HEK293 (cell line): ENCODE data around the gene VCL.

Experiments
- CTCF ChIA-PET: fragments of 350-600 bp; formaldehyde crosslinking; extraction: SDS; loops from one replicate; lab custom pipeline; 2021; ENCODE audit warnings: antibody characterized with exemption; lab: Yijun Ruan, JAX
- POLR2A ChIA-PET: fragments of 300-600 bp; formaldehyde crosslinking; extraction: SDS; loops from one replicate; lab custom pipeline; 2020; ENCODE audit warnings: antibody characterized with exemption, inconsistent platforms; lab: Yijun Ruan, JAX
- H3K27ac ChIP-seq: fragments of 200-500 bp; sonication (Bioruptor generic); 2 replicates; pipeline ENCODE4 v1.5.1; 2014; ENCODE audit warnings: low read depth, low read length, control low read depth, inconsistent platforms; ENCODE audit errors: extremely low read depth
- H3K36me3 ChIP-seq, 2 experiments: fragments of 200-500 bp in 1 of 2; sonication (Bioruptor generic) in 1 of 2; 1 replicate in 1 of 2; 2 replicates in 1 of 2; pipeline ENCODE4 v1.5.1; 2014 to 2017; ENCODE audit warnings: inconsistent platforms in 2 of 2, low read length in 2 of 2; ENCODE audit not compliant: control insufficient read depth in 2 of 2, insufficient read depth in 1 of 2
- H3K4me1 ChIP-seq: fragments of 200-500 bp; sonication (Bioruptor generic); 2 replicates; pipeline ENCODE4 v1.5.1; 2014; ENCODE audit warnings: mild to moderate bottlenecking, low read length, inconsistent platforms; ENCODE audit not compliant: control insufficient read depth, insufficient read depth
- H3K4me3 ChIP-seq: 2 replicates; pipeline ENCODE4 v1.5.1; 2011; ENCODE audit warnings: low read depth, mild to moderate bottlenecking, control low read depth, low read length, moderate library complexity
- H3K9me3 ChIP-seq: fragments of 200-500 bp; sonication (Bioruptor generic); 2 replicates; pipeline ENCODE4 v1.5.1; 2014; ENCODE audit warnings: low read depth, low read length, inconsistent platforms; ENCODE audit not compliant: control insufficient read depth, insufficient read depth
- IKZF3 ChIP-seq: fragments of 450-650 bp; IDR thresholded peaks from 2 replicates; pipeline ENCODE4 v1.5.0; 2018; ENCODE audit warnings: missing biosample characterization, mild to moderate bottlenecking, missing genetic modification characterization, moderate library complexity
- KLF8 ChIP-seq: fragments of 450-650 bp; formaldehyde crosslinking; IDR thresholded peaks from 2 replicates; pipeline ENCODE4 v1.5.1; 2016; ENCODE audit warnings: missing biosample characterization, missing genetic modification characterization
- MZF1 ChIP-seq: fragments of 450-650 bp; formaldehyde crosslinking; IDR thresholded peaks from 2 replicates; pipeline ENCODE4 v1.5.1; 2017; ENCODE audit warnings: missing biosample characterization, missing genetic modification characterization, borderline replicate concordance
- OSR2 ChIP-seq: fragments of 450-650 bp; formaldehyde crosslinking; IDR thresholded peaks from 2 replicates; pipeline ENCODE4 v1.5.1; 2016; ENCODE audit warnings: missing biosample characterization, missing genetic modification characterization
- PRDM1 ChIP-seq: fragments of 450-650 bp; formaldehyde crosslinking; IDR thresholded peaks from 2 replicates; pipeline ENCODE4; 2016; ENCODE audit warnings: missing biosample characterization, missing genetic modification characterization
- PRDM4 ChIP-seq: fragments of 450-650 bp; formaldehyde crosslinking; IDR thresholded peaks from 2 replicates; pipeline ENCODE4 v1.5.1; 2017; ENCODE audit warnings: missing biosample characterization, missing genetic modification characterization
- SP7 ChIP-seq: fragments of 450-650 bp; formaldehyde crosslinking; IDR thresholded peaks from 2 replicates; pipeline ENCODE4 v1.5.1; 2016; ENCODE audit warnings: missing biosample characterization, missing genetic modification characterization
- TRIM28 ChIP-seq: IDR thresholded peaks from 2 replicates; pipeline ENCODE4 v1.6.1; 2011; ENCODE audit warnings: low read length, control low read depth, borderline replicate concordance
- ZBTB44 ChIP-seq: fragments of 450-650 bp; IDR thresholded peaks from 2 replicates; pipeline ENCODE4 v1.5.1; 2018; ENCODE audit warnings: missing biosample characterization, mild to moderate bottlenecking, missing genetic modification characterization
- ZBTB8A ChIP-seq: fragments of 450-650 bp; formaldehyde crosslinking; IDR thresholded peaks from 2 replicates; pipeline ENCODE4 v1.5.1; 2016; ENCODE audit warnings: missing biosample characterization, missing genetic modification characterization
- ZEB2 ChIP-seq: fragments of 450-650 bp; formaldehyde crosslinking; IDR thresholded peaks from 2 replicates; pipeline ENCODE4 v1.5.1; 2016; ENCODE audit warnings: missing biosample characterization, missing genetic modification characterization
- ZNF10 ChIP-seq: fragments of 450-650 bp; formaldehyde crosslinking; IDR thresholded peaks from 2 replicates; pipeline ENCODE4 v1.5.1; 2017; ENCODE audit warnings: missing biosample characterization, missing genetic modification characterization
- ZNF157 ChIP-seq: fragments of 450-650 bp; formaldehyde crosslinking; IDR thresholded peaks from 2 replicates; pipeline ENCODE4 v1.5.1; 2016; ENCODE audit warnings: missing biosample characterization, missing genetic modification characterization
- ZNF2 ChIP-seq: fragments of 450-650 bp; formaldehyde crosslinking; IDR thresholded peaks from 2 replicates; pipeline ENCODE4 v1.5.1; 2016; ENCODE audit warnings: missing biosample characterization, missing genetic modification characterization
- ZNF24 ChIP-seq: fragments of 450-650 bp; formaldehyde crosslinking; IDR thresholded peaks from 2 replicates; pipeline ENCODE4 v1.5.1; 2016; ENCODE audit warnings: missing biosample characterization, missing genetic modification characterization
- ZNF292 ChIP-seq: fragments of 450-650 bp; formaldehyde crosslinking; IDR thresholded peaks from 2 replicates; pipeline ENCODE4 v1.5.1; 2016; ENCODE audit warnings: low read depth, missing biosample characterization, missing genetic modification characterization, borderline replicate concordance
- ZNF366 ChIP-seq: fragments of 450-650 bp; formaldehyde crosslinking; conservative IDR thresholded peaks from 2 replicates; pipeline ENCODE4 v1.5.1; 2016; ENCODE audit warnings: missing biosample characterization, missing genetic modification characterization
- ZNF501 ChIP-seq: fragments of 450-650 bp; formaldehyde crosslinking; IDR thresholded peaks from 2 replicates; pipeline ENCODE4 v1.5.1; 2016; ENCODE audit warnings: missing biosample characterization, missing genetic modification characterization
- ZNF548 ChIP-seq: fragments of 450-650 bp; formaldehyde crosslinking; IDR thresholded peaks from 2 replicates; pipeline ENCODE4 v1.5.1; 2016; ENCODE audit warnings: missing biosample characterization, missing genetic modification characterization
- ZNF621 ChIP-seq: fragments of 450-650 bp; formaldehyde crosslinking; IDR thresholded peaks from 2 replicates; pipeline ENCODE4 v1.5.1; 2017; ENCODE audit warnings: missing biosample characterization, missing genetic modification characterization
- ZNF629 ChIP-seq: fragments of 450-650 bp; formaldehyde crosslinking; IDR thresholded peaks from 2 replicates; pipeline ENCODE4 v1.5.1; 2017; ENCODE audit warnings: missing biosample characterization, missing genetic modification characterization
- ZNF664 ChIP-seq: fragments of 450-650 bp; formaldehyde crosslinking; IDR thresholded peaks from 2 replicates; pipeline ENCODE4 v1.5.1; 2016; ENCODE audit warnings: missing biosample characterization, missing genetic modification characterization
- ZNF843 ChIP-seq: fragments of 450-650 bp; formaldehyde crosslinking; IDR thresholded peaks from 2 replicates; pipeline ENCODE4 v1.5.1; 2016; ENCODE audit warnings: missing biosample characterization, missing genetic modification characterization
- TF ChIP-seq, protein P1 (sequence below): fragments of 450-650 bp; formaldehyde crosslinking; IDR thresholded peaks from 2 replicates; pipeline ENCODE4 v1.5.1; 2017; ENCODE audit warnings: missing biosample characterization, missing genetic modification characterization
- TF ChIP-seq, protein P2 (sequence below): fragments of 450-650 bp; formaldehyde crosslinking; IDR thresholded peaks from 2 replicates; pipeline ENCODE4 v1.5.1; 2016; ENCODE audit warnings: missing biosample characterization, missing genetic modification characterization

Gene VCL

GRCh38 chr10:74047304-74047703 is 49.4 kb downstream of the VCL start:
- Histone ChIP-seq H3K27ac (peak overlapping the region; percentile 7; the same call in 1 of the 2 replicates), H3K36me3 (peaks cover 22 to 25% of the 10 kb centered on the region in 2 experiments), H3K4me3 (no peak overlapping the region), H3K9me3 (no peaks in the 10 kb centered on the region), H3K4me1 (peaks cover 10% of the 10 kb centered on the region; the same call in 1 of the 2 replicates)
- TF ChIP-seq, protein P1, sequence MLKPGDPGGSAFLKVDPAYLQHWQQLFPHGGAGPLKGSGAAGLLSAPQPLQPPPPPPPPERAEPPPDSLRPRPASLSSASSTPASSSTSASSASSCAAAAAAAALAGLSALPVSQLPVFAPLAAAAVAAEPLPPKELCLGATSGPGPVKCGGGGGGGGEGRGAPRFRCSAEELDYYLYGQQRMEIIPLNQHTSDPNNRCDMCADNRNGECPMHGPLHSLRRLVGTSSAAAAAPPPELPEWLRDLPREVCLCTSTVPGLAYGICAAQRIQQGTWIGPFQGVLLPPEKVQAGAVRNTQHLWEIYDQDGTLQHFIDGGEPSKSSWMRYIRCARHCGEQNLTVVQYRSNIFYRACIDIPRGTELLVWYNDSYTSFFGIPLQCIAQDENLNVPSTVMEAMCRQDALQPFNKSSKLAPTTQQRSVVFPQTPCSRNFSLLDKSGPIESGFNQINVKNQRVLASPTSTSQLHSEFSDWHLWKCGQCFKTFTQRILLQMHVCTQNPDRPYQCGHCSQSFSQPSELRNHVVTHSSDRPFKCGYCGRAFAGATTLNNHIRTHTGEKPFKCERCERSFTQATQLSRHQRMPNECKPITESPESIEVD (tag by site-specific recombination), result peak; percentile 17
- no peak for TF ChIP-seq MZF1 (tag by site-specific recombination)
- ChIA-PET POLR2A (interaction anchor here (0.6 kb wide), 1 partner anchor 48 kb away, joined by 3 read pairs; no protein-coding TSS in a partner anchor), CTCF (interaction anchor here (1.3 to 1.7 kb wide), 2 partner anchors 12 to 91 kb away, joined by 4 to 5 read pairs; no protein-coding TSS in a partner anchor)

DNA sequence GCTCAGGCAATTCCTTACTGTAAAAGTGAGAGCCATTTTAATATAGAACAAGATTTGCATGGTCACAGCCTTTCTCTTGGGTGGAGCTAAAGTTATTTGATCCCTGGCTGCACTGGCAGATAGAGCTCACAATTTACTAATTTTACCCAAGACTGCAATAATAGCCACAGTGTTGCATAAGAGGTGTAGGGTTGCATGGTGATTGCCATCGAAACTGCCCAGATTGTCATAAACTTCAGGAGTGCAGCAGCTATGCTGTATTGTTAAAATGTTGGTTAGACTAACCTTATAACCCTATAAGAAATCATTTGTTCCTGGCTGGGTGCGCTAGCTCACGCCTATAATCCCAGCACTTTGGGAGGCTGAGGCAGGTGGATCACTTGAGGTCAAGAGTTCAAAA is 50.0 kb downstream of the VCL start:
- CTCF ChIA-PET, result interaction anchor here (1.3 to 1.7 kb wide), 2 partner anchors 12 to 91 kb away, joined by 4 to 5 read pairs; no protein-coding TSS in a partner anchor
- Histone ChIP-seq H3K9me3 (no peaks in the 10 kb centered on the region), H3K27ac (no peak overlapping the region), H3K4me3 (no peak overlapping the region), H3K36me3 (peaks cover 22 to 24% of the 10 kb centered on the region in 2 experiments), H3K4me1 (peaks cover 10% of the 10 kb centered on the region; the same call in 1 of the 2 replicates)
- POLR2A ChIA-PET, result interaction anchor here (0.6 to 0.7 kb wide), 2 partner anchors 49 to 162 kb away, joined by 3 read pairs; no protein-coding TSS in a partner anchor
- TF ChIP-seq ZNF621 (tag by site-specific recombination) (no peak), KLF8 (peak; percentile 26; the same call in 1 of the 2 replicates), ZNF843 (tag by site-specific recombination) (peak; percentile 46; the same call in 1 of the 2 replicates), ZNF548 (tag by site-specific recombination) (no peak), ZNF10 (tag by site-specific recombination) (peak; percentile 34; the same call in 1 of the 2 replicates), OSR2 (tag by site-specific recombination) (peak; percentile 31; the same call in 1 of the 2 replicates), SP7 (tag by site-specific recombination) (peak; percentile 75), ZNF366 (tag by site-specific recombination) (no peak; the same call in 1 of the 2 replicates), IKZF3 (tag by site-specific recombination) (peak; percentile 63; the same call in 1 of the 2 replicates), ZEB2 (tag by site-specific recombination) (peak; percentile 83), ZBTB44 (tag by site-specific recombination) (peak; percentile 100), ZNF664 (peak; percentile 58; the same call in 1 of the 2 replicates), ZBTB8A (tag by site-specific recombination) (peak; percentile 34; the same call in 1 of the 2 replicates), ZNF2 (0 out of 2 replicates have a peak, but pooled peaks have one; percentile 19), PRDM4 (peak; percentile 92), ZNF501 (tag by site-specific recombination) (no peak), TRIM28 (peak; percentile 53; the same call in 1 of the 2 replicates), ZNF157 (no peak), ZNF24 (tag by site-specific recombination) (peak; percentile 90; the same call in 1 of the 2 replicates), ZNF292 (no peak), ZNF629 (tag by site-specific recombination) (peak; percentile 54), PRDM1 (tag by site-specific recombination) (peak; percentile 62; the same call in 1 of the 2 replicates)
- TF ChIP-seq, protein P2, sequence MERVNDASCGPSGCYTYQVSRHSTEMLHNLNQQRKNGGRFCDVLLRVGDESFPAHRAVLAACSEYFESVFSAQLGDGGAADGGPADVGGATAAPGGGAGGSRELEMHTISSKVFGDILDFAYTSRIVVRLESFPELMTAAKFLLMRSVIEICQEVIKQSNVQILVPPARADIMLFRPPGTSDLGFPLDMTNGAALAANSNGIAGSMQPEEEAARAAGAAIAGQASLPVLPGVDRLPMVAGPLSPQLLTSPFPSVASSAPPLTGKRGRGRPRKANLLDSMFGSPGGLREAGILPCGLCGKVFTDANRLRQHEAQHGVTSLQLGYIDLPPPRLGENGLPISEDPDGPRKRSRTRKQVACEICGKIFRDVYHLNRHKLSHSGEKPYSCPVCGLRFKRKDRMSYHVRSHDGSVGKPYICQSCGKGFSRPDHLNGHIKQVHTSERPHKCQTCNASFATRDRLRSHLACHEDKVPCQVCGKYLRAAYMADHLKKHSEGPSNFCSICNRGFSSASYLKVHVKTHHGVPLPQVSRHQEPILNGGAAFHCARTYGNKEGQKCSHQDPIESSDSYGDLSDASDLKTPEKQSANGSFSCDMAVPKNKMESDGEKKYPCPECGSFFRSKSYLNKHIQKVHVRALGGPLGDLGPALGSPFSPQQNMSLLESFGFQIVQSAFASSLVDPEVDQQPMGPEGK, result peak; percentile 53; the same call in 1 of the 2 replicates
- TF ChIP-seq, protein P1 (tag by site-specific recombination), result peak; percentile 89
